ENCODE data around the gene ENPP3.

Gene ENPP3

DNA sequence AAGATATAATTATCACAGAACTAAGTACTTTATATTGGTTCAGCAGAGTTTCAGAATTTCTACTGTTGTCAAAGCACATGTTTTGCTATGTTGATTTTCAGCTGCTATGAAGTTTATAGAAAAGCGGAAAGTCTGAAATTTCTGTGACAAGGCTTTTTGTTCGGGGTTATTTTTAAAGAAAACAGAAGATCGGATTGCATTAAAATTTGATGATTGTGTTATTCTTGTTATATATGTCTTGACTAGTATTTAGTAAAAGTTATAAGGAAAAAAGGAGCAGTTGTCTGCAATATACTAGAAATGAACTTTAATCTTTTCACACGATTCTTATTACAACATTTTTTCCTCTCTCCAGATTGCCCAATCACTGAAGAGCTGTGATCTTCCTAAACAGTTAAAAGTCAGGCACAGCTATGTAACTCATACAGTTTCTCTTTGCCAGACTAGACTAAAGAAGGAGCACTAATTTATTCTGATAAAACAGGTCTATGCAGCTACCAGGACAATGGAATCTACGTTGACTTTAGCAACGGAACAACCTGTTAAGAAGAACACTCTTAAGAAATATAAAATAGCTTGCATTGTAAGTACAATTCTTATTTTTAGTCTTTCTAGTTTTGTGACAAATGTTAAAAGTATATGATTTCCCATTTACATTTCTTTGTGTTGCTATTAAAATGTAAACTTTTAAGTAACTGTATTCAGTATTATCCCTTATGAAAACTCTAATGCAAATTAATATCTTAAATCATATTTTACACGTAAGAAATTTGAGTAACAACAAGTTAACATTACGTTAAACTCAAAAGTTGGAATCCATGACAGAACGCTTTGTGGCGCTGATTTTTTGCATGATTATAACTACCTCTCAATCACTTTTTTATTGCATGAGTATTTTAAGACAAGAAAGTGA is at the start of gene ENPP3:
Gene ENPP3 (plus strand): TSS at position 423 of the 913 bp plus-strand sequence. CDS start 83 bp downstream, at position 506.
- no peak for DNase-seq

DNA sequence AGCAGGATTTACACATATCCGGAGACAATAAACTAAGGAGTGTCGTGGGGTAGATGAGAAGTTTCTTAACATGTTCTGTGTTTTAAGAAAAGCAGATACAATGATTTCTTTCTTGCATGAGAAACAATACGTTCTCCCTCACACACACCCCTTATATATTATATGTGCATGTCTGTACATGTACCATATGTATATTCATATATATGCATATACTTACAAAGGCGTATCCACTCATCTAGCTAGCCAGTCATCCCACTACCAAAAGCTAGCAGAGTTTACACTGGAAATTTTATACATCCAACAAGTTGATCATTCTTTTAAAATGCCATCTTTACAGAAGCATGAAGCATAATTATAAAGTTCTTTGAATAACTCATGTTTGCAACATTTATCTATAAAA is 49.2 kb upstream of the ENPP3 start:
- DNase-seq: no peak

DNA sequence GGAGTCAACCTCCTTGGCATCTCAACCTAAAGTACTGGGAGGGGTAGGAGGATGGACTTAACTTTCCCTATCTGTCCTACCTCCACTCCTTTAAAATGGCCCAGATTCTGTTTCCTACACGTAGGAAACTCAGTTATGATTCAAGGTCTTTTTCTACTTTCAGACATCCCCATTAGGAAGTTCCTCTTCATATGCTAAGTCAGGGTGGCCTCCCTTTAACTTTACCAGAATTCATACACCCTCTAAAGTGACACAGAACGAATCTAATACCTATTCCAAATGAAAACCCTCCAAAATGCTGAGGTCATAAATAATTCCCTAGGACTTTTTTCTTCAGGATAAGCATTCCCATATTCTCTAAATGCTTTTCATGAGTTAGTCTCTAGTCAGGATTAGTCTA is 48.5 kb upstream of the ENPP3 start:
- no peak for DNase-seq

DNA sequence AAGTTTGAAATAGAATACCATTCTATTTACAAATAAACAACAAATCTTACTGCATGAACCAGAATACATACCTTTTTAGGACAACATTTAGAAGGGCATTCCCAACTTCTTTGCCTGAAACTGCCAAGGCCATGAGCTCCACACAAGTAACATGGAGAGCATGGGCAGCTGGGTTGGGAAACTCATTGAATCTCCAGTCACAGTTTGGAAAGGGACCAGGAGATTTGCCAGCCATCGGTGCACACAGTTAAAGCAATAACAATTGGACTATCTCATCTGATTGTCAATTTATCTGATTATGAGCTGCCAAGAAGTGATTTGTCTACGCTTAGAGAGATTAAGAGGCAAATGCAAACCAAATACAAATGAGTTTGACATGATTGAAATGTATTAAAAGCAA is 44.2 kb upstream of the ENPP3 start:
- no peak for DNase-seq

DNA sequence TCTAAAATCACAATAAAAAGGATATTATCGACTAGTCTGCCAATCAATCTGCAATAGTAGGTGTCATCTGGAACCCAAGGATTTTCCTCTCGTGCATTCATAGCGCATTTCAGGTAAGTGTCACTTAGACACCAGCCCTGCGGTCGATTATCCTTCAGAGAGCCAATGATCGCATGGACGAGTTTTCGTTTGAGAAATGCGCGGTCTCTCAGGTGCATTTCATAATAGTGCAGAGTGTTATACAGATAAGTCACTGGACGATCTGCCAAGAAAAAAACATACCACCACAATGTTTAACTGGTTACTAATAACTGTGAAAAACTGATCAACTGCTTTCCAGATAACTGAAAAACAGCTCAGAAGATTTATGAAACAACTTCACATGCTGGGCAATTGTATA is 43.0 kb upstream of the ENPP3 start:
- DNase-seq: no peak

DNA sequence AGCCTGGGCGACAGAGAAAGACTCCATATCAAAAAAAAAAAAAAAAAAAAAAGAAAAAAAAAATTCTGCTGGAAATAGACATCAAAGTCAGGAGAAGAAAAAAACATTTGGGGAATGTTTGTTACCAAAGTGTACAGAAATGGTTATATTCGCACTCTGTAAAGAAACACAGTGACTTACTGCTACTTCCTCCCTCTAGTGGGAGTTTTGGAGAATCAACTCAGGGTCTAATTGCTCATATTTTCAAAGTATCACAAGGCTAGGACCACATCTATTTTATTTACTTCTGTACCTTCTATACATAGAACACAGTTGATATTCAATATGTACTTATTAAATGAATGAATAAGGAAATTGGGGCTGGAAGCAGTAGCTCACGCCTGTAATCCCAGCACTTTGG is 39.7 kb upstream of the ENPP3 start:
- DNase-seq: no peak

DNA sequence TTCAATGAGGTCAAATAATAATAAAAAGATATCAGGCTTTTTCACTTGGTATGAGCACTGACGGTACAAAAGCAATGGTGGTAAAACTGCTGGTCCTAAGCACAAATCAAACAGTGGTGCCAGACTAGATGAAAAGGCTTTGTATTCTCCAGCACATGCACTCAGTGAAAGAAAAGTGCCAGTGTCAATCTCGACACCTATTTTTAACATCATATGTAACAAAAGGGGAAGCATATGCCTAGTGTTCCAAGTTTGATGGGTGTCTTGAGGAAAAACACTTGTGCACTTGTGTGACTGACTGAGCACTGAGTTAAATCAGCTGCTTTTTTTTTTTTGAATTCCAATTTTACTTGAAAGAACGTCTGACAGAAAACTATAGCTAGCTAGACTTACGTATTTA is 36.4 kb upstream of the ENPP3 start:
- no peak for DNase-seq

DNA sequence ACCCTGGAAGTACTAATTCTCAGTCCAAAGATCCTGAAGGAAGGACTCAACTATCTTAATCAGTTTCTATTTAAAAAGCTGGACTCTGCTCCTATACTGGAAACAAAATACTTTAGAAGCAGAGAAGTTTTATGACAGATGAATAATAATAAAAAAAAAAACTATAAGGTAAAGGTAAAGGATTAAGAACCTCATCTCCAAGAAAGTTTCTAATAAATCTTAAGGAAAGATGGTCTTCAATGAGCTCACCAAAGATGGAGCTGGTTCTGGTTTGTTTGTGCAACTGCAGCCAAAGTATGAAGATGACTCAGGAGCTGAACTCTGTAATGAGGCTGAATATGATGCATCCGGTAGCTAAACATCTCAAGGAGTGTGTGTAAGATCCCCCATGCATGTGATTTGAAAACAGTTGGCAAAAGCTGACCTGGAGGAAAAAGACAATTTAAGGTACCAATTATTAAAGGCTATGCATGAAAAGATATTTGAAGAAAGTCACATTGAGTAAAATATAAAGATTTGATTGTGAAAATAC is 34.3 kb upstream of the ENPP3 start:
- no peak for DNase-seq

DNA sequence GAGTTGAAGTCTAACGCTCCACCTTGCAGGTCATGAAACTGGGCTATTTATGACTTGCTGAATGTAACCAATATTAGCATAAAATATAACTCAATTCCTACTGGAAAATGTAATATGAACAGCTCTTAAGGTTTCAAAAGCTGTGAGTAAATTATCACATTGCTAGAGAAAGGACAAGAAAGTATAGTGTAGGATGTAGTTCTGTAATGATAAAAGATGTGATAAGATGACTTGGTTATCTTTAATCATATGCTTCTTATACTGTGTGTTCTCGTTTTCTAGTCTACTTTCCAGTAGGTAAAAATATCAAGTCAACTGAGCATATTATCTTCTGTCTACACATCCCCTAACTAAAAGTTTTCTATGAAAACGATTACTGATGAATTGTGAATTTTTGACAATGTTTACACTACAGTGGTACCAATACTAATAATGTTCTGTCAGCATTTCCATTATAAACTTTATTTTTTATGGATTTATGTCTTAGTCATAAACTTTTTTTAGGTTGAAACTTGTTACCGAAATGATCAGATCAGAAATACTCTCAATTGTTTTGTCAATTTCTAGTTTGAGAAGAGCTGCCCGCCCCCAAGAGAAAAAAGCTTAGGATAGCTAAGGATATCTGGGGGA is 23.7 kb upstream of the ENPP3 start:
- no peak for DNase-seq

DNA sequence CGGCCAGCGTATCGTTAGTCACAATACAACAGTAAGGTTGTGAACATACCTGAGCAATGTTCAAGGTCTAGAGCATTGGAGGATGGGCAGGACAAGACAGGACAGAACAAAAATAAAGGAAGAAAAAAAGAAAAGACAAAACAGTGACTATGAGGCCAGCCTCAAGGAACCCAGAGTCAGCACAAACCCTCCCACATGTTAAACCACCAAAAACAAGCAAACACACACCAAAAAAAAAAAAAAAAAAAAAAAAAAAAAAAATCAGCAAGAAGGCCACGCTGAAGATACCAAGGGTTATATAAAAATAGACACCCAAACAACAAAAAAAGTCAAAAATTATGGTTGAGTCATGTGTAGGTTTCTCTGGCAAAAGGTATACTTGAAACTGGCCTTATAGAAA is 21.8 kb upstream of the ENPP3 start:
- no peak for DNase-seq

DNA sequence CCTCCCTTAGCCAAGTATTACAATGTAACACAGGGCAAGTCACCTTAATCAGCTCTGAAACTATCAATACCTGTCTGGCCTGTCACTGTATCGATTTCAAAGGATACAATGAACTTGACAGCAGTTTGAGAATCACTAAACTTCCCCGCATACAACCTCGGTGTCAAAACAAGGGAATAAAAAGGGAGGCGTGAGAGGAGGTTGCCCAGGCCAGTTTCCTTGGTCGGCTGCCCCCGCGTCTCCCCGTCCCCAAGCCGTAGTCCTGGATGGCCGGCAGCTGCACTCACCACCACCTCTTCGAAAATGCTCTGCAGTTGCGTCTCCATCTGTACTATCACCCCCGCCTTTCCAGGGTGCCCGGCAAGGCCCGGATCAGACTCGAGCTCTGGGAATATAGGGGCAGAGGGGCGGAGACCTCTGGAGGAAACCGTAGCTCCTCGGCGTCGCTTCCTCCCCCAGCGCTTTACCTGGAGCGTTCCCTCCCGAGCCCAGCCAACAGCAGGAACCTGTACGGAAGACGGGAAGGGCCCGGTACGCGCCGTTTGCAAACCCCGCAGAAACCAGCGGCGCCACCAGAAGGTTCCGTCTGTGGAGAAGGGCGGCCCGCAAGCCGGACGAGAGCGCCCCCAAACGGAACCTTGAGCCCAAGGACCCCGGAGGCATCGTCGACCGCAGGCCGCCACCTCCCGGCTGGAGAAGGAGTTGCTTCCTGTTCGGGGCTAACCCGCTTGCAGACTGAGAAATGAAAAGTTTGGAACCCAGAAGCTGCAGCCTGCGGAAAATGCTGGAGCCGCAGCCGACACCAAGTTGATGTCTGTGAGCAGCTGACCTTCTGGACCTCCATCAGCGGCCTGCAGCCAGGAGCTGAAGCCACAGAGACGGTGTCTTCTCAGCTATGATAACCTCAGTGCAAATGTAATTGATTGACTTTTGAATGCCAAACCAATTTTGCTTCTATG is 9.1 kb upstream of the ENPP3 start, which contains the start of gene MED23:
Gene MED23 (minus strand): TSS at position 519 of the 959 bp plus-strand sequence. CDS start 193 bp downstream, at position 326.
- DNase-seq: peak; percentile 93

DNA sequence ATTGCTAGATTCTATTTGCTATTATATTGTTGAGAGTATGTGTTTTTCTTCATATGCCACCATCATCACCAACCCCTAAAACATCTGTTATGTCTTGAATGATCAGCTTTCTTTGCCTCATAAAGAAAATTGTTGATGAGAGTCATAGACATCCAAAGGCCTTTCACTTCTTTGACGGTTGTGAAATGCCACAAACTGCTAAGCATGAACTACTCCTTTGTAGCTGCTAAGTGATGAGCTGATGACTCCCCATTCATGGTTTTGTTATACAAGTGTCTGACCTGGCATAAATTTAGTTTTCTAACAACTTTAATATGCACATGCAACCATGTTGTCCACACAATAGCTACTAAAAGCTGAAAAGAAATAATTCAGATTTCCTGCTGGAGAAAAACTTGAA is 8.4 kb upstream of the ENPP3 start:
- DNase-seq: no peak

DNA sequence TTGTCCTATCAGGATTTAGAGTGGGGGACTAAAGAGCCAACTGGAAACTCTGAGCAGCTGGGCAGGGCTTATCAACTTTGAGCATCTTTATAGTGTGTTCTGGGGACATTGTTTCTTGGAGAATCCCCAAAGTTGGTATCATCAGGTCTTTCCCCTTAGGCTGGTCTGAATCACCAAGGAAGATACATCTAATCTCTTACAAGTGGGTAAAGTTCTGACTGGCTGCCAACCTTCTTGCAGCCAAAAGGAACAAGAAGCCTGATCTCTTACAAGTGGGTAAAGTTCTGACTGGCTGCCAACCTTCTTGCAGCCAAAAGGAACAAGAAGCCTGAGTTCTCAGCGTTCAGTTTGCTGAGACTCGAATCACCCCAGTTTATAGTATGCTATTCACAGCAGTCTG is 7.5 kb upstream of the ENPP3 start:
- DNase-seq: no peak

DNA sequence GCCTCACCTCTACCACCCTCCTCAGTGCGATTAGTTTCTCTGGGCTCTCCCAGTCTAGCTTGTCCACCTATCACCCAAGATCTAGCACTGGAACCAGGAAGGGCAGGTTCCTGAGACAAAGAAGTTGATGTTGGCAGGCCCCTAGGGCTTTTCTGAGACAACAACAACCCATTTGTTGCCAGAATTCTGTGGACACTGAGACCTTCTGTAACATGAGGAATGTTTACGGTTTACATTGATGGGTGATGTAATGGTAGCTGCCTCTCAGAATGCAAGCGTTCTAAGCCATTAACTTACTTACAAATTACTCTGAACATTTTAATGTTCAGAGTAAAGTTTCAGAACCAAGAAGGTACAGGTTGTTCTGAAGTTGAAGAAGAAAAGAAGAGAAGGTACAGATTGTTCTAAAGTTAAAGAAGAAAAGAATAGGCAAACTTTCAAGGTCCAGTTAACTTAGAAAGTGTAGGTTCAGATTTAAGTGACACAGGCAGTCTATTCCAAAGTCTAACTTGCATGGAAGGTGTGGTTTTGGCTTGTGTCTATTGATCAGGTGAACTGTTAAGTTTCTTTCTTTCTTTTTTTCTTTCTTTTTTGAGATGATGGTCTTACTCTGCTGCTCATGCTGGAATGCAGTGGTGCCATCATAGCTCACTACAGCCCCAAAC is 5.3 kb upstream of the ENPP3 start:
- no peak for DNase-seq

DNA sequence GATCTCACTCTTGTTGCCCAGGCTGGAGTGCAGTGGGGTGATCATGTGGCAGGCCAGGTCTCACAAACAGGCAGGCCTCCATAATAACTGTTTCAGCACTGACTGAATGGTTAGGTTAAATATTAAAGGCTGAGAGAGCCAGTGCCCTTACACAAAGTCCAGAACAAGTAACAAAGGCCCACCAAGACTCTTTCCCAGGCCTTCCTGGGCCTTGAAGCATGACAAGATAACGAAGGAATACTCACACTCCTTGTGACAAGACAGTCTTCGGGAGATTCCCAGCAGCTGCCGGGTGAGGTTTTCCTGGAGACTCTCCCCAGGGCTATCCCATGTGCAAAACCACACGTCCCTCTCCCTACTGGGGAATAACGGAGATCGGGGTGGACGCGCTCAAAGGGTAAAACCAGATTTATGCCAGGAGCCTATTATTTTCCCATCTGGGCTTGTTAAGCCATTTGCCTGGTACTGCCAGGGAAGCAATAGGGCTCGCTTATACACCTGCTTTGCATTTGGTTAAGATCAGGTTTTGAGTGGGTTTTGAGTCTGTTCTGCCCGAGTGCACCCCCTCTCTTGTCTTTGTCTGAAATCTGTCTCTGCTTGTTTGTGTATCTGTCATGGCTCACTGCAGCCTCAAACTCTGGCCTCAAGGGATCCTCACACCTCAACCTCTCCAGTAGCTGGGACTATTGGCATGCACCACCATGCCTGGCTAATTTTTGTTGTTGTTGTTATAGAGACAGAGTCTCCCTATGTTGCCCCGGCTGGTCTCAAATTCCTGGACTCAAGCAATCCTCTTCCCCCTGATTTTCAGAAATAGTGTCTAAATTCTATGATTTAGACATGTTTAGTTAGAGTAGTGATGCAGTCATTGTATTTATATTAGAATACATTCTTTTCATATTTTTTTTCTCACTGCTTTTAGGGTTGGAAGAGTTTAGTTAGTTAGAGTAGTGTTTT is 1.4 kb upstream of the ENPP3 start:
- no peak for DNase-seq

DNA sequence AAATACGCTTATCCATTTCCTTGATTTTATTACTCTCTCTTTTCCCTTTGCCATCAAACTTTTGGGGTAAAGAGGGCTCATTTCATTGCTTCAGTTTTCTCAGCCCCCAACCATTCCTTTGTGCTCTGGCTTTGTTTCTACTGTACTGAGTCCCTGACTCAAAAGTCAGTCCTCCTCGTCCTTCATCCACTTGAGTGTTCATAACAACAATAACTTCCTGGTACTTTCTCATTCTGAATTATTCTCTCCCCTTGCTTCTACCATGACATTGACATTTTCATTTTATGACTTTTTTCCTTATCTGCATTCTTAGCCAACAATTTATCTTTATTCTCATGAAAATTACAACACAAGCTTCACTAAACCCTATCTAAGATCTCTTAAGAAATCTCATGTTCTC is 911 bp downstream of the ENPP3 start:
- no peak for DNase-seq

DNA sequence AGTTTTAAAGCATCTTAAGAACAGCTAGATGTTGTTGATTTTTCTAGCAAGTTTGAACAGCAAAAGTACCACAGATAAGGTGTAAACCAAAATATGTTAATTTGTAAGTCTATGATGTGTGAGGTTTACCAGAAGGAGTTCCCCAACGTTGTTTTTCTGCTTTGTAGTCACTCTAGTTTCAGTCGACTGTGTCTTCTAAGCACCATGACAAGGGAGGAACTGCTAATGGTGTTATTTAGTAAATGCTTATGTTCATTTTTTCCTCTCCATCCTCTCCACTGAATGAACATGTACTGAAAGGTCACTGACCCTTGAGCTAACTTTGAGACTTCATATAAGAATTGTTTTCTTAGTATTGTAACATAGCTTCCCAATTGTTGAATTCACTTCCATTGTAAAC is 3.0 kb downstream of the ENPP3 start:
- DNase-seq: no peak

DNA sequence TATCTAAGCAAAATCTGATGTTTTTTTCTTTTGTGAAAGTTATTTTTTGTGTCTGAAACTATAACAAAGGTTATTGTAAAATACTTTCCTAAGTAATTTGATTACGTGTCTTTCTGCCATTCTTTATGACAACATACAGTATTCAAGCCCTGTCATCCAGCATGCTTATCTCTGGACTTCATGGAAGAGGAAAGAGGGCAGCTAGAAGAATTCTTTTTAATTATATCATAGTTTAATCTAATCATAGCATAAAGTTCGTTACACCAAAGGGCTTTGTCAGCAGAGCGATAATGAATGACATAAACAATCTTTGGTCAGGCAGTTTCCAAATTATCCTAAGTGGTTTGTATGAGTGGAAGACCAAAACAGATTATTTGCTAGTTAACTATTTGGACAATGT is 3.5 kb downstream of the ENPP3 start:
- no peak for DNase-seq

DNA sequence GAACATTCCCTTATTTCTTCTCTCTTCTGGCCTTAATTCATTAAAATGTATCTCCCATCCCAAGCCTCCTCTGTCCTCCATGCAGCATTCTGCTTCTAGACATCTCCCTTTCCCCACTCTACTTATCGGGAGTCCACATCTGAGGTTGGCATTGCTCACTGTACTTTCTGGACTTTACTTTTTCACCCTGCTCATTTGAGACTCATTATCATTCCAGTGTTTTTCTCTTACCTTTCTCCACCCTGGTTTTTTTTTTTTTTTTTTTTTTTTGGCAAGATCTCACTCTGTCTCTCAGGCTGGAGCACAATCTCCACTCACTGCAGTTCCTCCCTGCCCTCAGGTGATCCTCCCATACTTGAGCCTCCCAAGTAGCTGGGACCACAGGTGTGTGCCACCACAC is 4.5 kb downstream of the ENPP3 start:
- DNase-seq: no peak

DNA sequence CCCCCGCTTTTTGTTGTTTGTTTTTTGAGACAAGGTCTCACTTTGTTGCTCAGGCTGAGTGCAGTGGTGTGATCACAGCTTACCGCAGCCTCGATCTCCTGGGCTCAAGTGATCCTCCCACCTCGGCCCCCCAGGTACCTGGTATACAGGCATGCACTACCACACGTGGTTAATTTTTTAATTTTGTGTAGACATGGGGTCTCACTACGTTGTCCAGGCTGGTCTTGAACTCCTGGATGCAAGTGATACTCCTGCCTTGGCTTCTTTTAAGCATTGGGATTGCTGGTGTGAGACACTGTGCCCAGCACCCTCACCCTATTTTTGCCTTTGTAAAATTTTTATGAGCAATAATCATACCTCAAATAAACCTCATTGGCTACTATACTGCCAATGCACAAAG is 5.5 kb downstream of the ENPP3 start:
- no peak for DNase-seq

DNA sequence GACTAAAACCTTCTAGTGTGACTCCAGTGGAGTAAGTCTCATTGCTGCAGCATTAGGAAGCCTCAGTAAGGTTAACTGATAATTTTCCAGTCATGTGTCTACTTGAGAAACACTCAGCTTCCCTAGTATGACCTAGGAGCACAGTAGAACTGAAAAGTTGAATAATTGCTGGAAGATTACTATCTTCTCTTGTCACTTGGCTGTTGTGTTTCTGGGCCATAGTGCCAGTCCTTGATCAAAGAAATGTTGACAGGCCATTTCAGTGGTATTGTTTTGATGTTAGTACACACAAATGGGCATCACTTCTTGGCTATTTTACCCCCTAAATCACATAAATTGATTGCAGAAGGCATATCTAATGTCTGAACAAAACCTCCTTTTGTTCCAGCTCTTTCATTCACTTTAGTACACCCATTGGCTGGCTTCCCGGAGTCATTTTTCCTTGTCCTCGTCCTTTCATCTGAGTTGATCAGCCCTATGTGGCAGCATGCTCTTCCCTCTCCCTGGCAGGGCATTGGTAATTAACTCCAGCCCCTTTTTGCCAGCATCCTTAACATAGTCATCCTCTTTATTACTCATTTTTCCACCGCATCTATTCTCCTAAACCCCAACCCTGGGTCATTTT is 6.0 kb downstream of the ENPP3 start:
- DNase-seq: no peak
